HepG2 (cell line): ENCODE measurements around the gene COX14. TPM values are rescaled to one million over a fixed set of nuclear protein-coding genes. Genes with fewer than 3 reads are reported as not detected.

ENCODE experiments used
- ATAC-seq: fragments of 200-7000 bp; cut with Tn5 transposase; 3 replicates; pipeline ENCODE4 v1.9.1; 2020; ENCODE audit warnings: mild to moderate bottlenecking, moderate library complexity
- BruUV-seq: library from RNA; stranded (reverse); fragments of 400-500 nt; replicated peaks from 2 replicates; lab custom pipeline; 2021; lab: Mats Ljungman, UMichigan
- CTCF ChIA-PET: fragments of 300-600 bp; formaldehyde crosslinking; extraction: SDS; loops from one replicate; lab custom pipeline; 2021; ENCODE audit warnings: low total read pairs, inconsistent platforms, low intra/inter-chr PET ratio; lab: Yijun Ruan, JAX
- POLR2A ChIA-PET: fragments of 350-600 bp; sonication (Branson Sonifier 250); formaldehyde crosslinking; loops from one replicate; lab custom pipeline; 2020; ENCODE audit warnings: antibody characterized with exemption, inconsistent platforms; lab: Yijun Ruan, JAX
- DNase-seq: peaks from one replicate; pipeline ENCODE4 v3.0.0-alpha.2; 2015; ENCODE audit warnings: low spot score
- FAIRE-seq: peaks from 3 replicates; lab custom pipeline; 2011; peaks lifted over from hg19 to GRCh38; lab: Jason Lieb, UNC
- H2AFZ ChIP-seq: one replicate; pipeline ENCODE4 v1.6.1; 2011; ENCODE audit warnings: low read length, inconsistent platforms
- H3K27ac ChIP-seq: fragments of 300-600 bp; 3 replicates; pipeline ENCODE4 v1.8.0; 2011; ENCODE audit warnings: mixed run types, mild to moderate bottlenecking, mixed read lengths, low read length, inconsistent platforms; ENCODE audit not compliant: insufficient read depth; ENCODE audit errors: extremely low read length
- H3K27me3 ChIP-seq, 2 experiments: fragments of 200-600 bp in 1 of 2; 2 replicates in 1 of 2; 3 replicates in 1 of 2; pipeline versions ENCODE4 v1.6.0 to v1.8.0; 2011; ENCODE audit warnings: low read length in 2 of 2, mild to moderate bottlenecking in 2 of 2, moderate library complexity in 2 of 2, inconsistent platforms in 1 of 2; ENCODE audit not compliant: insufficient read depth in 2 of 2, control insufficient read depth in 1 of 2
- H3K36me3 ChIP-seq, 2 experiments: fragments of 200-600 bp in 1 of 2; replicated peaks in 1 of 2; 2 replicates in 1 of 2; 3 replicates in 1 of 2; pipeline versions ENCODE4 v1.5.1 to v1.8.0; 2011; ENCODE audit warnings: low read length in 2 of 2, inconsistent platforms in 1 of 2; ENCODE audit not compliant: insufficient read depth in 2 of 2, control insufficient read depth in 1 of 2
- H3K4me1 ChIP-seq: 2 replicates; pipeline ENCODE4 v1.5.1; 2012; ENCODE audit warnings: low read length, inconsistent platforms; ENCODE audit not compliant: insufficient read depth
- H3K4me2 ChIP-seq: 2 replicates; pipeline ENCODE4 v1.6.0; 2011; ENCODE audit warnings: low read depth, low read length, inconsistent platforms
- H3K4me3 ChIP-seq, 3 experiments: fragments of 200-600 bp in 1 of 3; sonication (generic), shearing (Covaris generic) in 1 of 3; replicated peaks in 1 of 3; 2 replicates each; pipeline ENCODE4 v1.5.1; 2011 to 2016; ENCODE audit warnings: low read length in 3 of 3, inconsistent platforms in 2 of 3, low read depth in 2 of 3, mild to moderate bottlenecking in 2 of 3, control low read depth in 1 of 3, mixed read lengths in 1 of 3; ENCODE audit not compliant: insufficient read depth in 1 of 3
- H3K79me2 ChIP-seq: one replicate; pipeline ENCODE4 v1.6.1; 2011; ENCODE audit warnings: low read length, inconsistent platforms; ENCODE audit not compliant: insufficient read depth
- H3K9ac ChIP-seq: 2 replicates; pipeline ENCODE4 v1.6.0; 2011; ENCODE audit warnings: mild to moderate bottlenecking, low read depth, low read length, inconsistent platforms; ENCODE audit not compliant: insufficient read depth
- H3K9me3 ChIP-seq: 2 replicates; pipeline ENCODE4 v1.5.1; 2012; ENCODE audit warnings: mild to moderate bottlenecking, low read length
- H4K20me1 ChIP-seq: 2 replicates; pipeline ENCODE4 v1.6.0; 2011; ENCODE audit warnings: inconsistent platforms, mild to moderate bottlenecking, low read length, moderate library complexity; ENCODE audit not compliant: insufficient read depth
- HHEX ChIP-seq: IDR thresholded peaks from 2 replicates; pipeline ENCODE4 v1.6.1; 2016; ENCODE audit warnings: control low read depth
- KLF6 ChIP-seq: IDR thresholded peaks from 2 replicates; pipeline ENCODE4 v1.8.0; 2016; ENCODE audit warnings: missing biosample characterization, missing genetic modification reagents
- PCBP1 ChIP-seq: fragments of 200-400 bp; formaldehyde crosslinking; IDR thresholded peaks from 2 replicates; pipeline ENCODE4 v1.6.1; 2017; ENCODE audit warnings: mild to moderate bottlenecking, low read depth, low read length, borderline replicate concordance
- PITX1 ChIP-seq: sonication (generic); formaldehyde crosslinking; IDR thresholded peaks from 2 replicates; pipeline ENCODE4 v1.5.1; 2020; ENCODE audit warnings: mild to moderate bottlenecking, missing genetic modification reagents
- POLR2AphosphoS2 ChIP-seq: IDR thresholded peaks from 2 replicates; pipeline ENCODE4 v1.6.1; 2011; ENCODE audit warnings: low read depth, low read length, improper control_type of control experiment
- PRDM15 ChIP-seq: sonication (generic); formaldehyde crosslinking; IDR thresholded peaks from 2 replicates; pipeline ENCODE4 v1.4.0; 2020; ENCODE audit warnings: missing genetic modification reagents
- SRSF1 ChIP-seq: fragments of 200-400 bp; formaldehyde crosslinking; optimal IDR thresholded peaks from 2 replicates; pipeline ENCODE3; 2017; ENCODE audit warnings: mild to moderate bottlenecking, low read depth, low read length, moderate library complexity
- THAP9 ChIP-seq: sonication (generic); formaldehyde crosslinking; IDR thresholded peaks from 2 replicates; pipeline ENCODE4; 2020; ENCODE audit warnings: missing genetic modification reagents, mild to moderate bottlenecking, borderline replicate concordance
- ZFP37 ChIP-seq: sonication (generic); formaldehyde crosslinking; IDR thresholded peaks from 2 replicates; pipeline ENCODE4 v1.4.0; 2020; ENCODE audit warnings: missing genetic modification reagents, borderline replicate concordance
- ZFX ChIP-seq: sonication (generic); formaldehyde crosslinking; IDR thresholded peaks from 2 replicates; pipeline ENCODE4 v1.4.0; 2020; ENCODE audit warnings: mild to moderate bottlenecking, low read depth, missing genetic modification reagents, moderate library complexity
- ZNF138 ChIP-seq: sonication (generic); formaldehyde crosslinking; IDR thresholded peaks from 2 replicates; pipeline ENCODE4 v1.5.0; 2020; ENCODE audit warnings: mild to moderate bottlenecking, low read depth, missing genetic modification reagents
- ZNF205 ChIP-seq: IDR thresholded peaks from 2 replicates; pipeline ENCODE4 v1.6.1; 2018; ENCODE audit warnings: missing biosample characterization, missing genetic modification reagents
- ZNF251 ChIP-seq: sonication (generic); formaldehyde crosslinking; IDR thresholded peaks from 2 replicates; pipeline ENCODE4 v1.9.0; 2021; ENCODE audit warnings: mild to moderate bottlenecking, missing genetic modification reagents
- WGBS: methylation state at CpG from one replicate; pipeline ENCODE4 v1.1.6; 2017; ENCODE audit warnings: low lambda C conversion rate; 5-methylcytosine and 5-hydroxymethylcytosine counted together
- in situ Hi-C: cut with HindIII; loops from 2 replicates; pipeline ENCODE4 v1.10.0; 2017; ENCODE audit warnings: low pct_unique_long_range_greater_than_20kb; ENCODE audit not compliant: extremely low pct_ligation_motif_present
- intact Hi-C: fragments of 100-400 bp; cut with micrococcal nuclease; formaldehyde crosslinking; loops from one replicate; pipeline ENCODE4 v1.10.0; 2022; ENCODE audit not compliant: unreplicated experiment
- polyA plus RNA-seq, 8 experiments: library from polyadenylated mRNA; depleted of rRNA in 3 of 8; stranded (reverse) in 7 of 8; unstranded in 1 of 8; fragments of >200 nt; fragmentation: Illumina TruSeq in 4 of 8; extraction: Trizol in 4 of 8; gene quantifications; 2 replicates each; pipeline versions ENCODE4 v1.2.1 to v1.2.3, GENCODE V29; 2011 to 2016; ENCODE audit warnings: low read depth in 4 of 8, missing spikeins in 1 of 8, mixed read lengths in 1 of 8; ENCODE audit not compliant: insufficient read depth in 1 of 8
- total RNA-seq, 5 experiments: library from RNA; depleted of rRNA; stranded (reverse); fragments of >200 nt; fragmentation: Illumina TruSeq; extraction: Trizol; gene quantifications; 2 replicates each; pipeline ENCODE4 v1.2.3, GENCODE V29; 2016; ENCODE audit warnings: low read depth in 1 of 5
- TF ChIP-seq, protein P1 (sequence below): sonication (generic); formaldehyde crosslinking; IDR thresholded peaks from 2 replicates; pipeline ENCODE4 v1.9.0; 2021; ENCODE audit warnings: missing genetic modification reagents, borderline replicate concordance
- TF ChIP-seq, protein P2 (sequence below): sonication (generic); formaldehyde crosslinking; IDR thresholded peaks from 2 replicates; pipeline ENCODE4 v1.8.0; 2022; ENCODE audit warnings: missing genetic modification reagents, mild to moderate bottlenecking, moderate library complexity, borderline replicate concordance

COX14 gene
- total and polyA plus RNA-seq, 2 of the 13 experiments (the other 11 are each of a cell fraction or from before 2014, with no cell fraction given): 53.0 to 71.6 TPM

GRCh38 chr12:50082644-50083043, 29.4 kb upstream of the COX14 start:
- in situ Hi-C loops (no loop called here), intact Hi-C loops (no loop called here)
- Histone ChIP-seq H3K27me3 (no peaks in the 10 kb centered on the region), H3K4me1 (peaks cover 71% of the 10 kb centered on the region), H4K20me1 (peaks cover 4% of the 10 kb centered on the region; the same call in 1 of the 2 replicates), H2AFZ (no peak overlapping the region), H3K4me3 (peak overlapping the region; percentile 29 to 59 (median 31); a peak in 5 of 6 replicates), H3K36me3 (peaks cover 4 to 9% of the 10 kb centered on the region in 2 experiments; a peak in 2 of 5 replicates), H3K4me2 (peak overlapping the region; percentile 68), H3K9ac (peak overlapping the region; percentile 50), H3K79me2 (peaks cover 11% of the 10 kb centered on the region), H3K9me3 (no peaks in the 10 kb centered on the region), H3K27ac (peak overlapping the region; percentile 62)
- peak; percentile 52 for ATAC-seq
- peak; percentile 91 for FAIRE-seq
- POLR2A ChIA-PET: interaction anchor here (0.6 to 7.4 kb wide), 16 partner anchors 8 to 422 kb away, joined by 3 to 265 read pairs (median 4); partner anchors contain the start of genes CERS5, COX14, DIP2B and GPD1
- CTCF ChIA-PET: no interaction called here
- 2% methylated on average over 7 of the region's 7 CpGs for WGBS
- BruUV-seq: no TSS peak
- DNase-seq: peak; percentile 89
- TF ChIP-seq ZNF205 (CRISPR knock-in tag) (no peak), KLF6 (no peak), PCBP1 (no peak), SRSF1 (no peak), THAP9 (no peak), ZFP37 (CRISPR knock-in tag) (no peak), ZNF251 (CRISPR knock-in tag) (no peak), ZNF138 (no peak), PRDM15 (CRISPR knock-in tag) (no peak), HHEX (CRISPR knock-in tag) (no peak), PITX1 (CRISPR knock-in tag) (no peak), POLR2AphosphoS2 (no peak), ZFX (CRISPR knock-in tag) (peak; percentile 44; the same call in 1 of the 2 replicates)
- TF ChIP-seq, protein P1, sequence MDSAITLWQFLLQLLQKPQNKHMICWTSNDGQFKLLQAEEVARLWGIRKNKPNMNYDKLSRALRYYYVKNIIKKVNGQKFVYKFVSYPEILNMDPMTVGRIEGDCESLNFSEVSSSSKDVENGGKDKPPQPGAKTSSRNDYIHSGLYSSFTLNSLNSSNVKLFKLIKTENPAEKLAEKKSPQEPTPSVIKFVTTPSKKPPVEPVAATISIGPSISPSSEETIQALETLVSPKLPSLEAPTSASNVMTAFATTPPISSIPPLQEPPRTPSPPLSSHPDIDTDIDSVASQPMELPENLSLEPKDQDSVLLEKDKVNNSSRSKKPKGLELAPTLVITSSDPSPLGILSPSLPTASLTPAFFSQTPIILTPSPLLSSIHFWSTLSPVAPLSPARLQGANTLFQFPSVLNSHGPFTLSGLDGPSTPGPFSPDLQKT (CRISPR knock-in tag): no peak
- TF ChIP-seq, protein P2, sequence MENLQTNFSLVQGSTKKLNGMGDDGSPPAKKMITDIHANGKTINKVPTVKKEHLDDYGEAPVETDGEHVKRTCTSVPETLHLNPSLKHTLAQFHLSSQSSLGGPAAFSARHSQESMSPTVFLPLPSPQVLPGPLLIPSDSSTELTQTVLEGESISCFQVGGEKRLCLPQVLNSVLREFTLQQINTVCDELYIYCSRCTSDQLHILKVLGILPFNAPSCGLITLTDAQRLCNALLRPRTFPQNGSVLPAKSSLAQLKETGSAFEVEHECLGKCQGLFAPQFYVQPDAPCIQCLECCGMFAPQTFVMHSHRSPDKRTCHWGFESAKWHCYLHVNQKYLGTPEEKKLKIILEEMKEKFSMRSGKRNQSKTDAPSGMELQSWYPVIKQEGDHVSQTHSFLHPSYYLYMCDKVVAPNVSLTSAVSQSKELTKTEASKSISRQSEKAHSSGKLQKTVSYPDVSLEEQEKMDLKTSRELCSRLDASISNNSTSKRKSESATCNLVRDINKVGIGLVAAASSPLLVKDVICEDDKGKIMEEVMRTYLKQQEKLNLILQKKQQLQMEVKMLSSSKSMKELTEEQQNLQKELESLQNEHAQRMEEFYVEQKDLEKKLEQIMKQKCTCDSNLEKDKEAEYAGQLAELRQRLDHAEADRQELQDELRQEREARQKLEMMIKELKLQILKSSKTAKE (CRISPR knock-in tag): peak; percentile 74
